Measurements from ENCODE around the gene NTF4.
A peak's percentile ranks its signal among the peaks of the same experiment; 100 is the strongest.
"Not testable (repeated sequence)": the region's sequence is repeated elsewhere in the genome, so short reads cannot be mapped to it uniquely, and the experiment has no call there.

The NTF4 gene

GRCh38 chr19:49074869-49075268, 10.3 kb upstream of the NTF4 start:
- H2AFZ ChIP-seq (ENCODE audit: low read length); H3K27ac ChIP-seq (ENCODE audit: low read depth, low read length, poor library complexity, severe bottlenecking); H3K4me2 ChIP-seq (ENCODE audit: low read length); H3K4me1 ChIP-seq (ENCODE audit: insufficient read depth, low read length, severe bottlenecking); H3K4me3 ChIP-seq (ENCODE audit: low read depth, low read length, poor library complexity, severe bottlenecking); H3K79me2 ChIP-seq (ENCODE audit: insufficient read depth, low read length); H3K9me3 ChIP-seq (ENCODE audit: low read length); H4K20me1 ChIP-seq (ENCODE audit: insufficient read depth, low read length); H3K27me3 ChIP-seq (ENCODE audit: insufficient read depth, low read length); H3F3A ChIP-seq (ENCODE audit: insufficient read depth, low read length); H3K9me2 ChIP-seq (ENCODE audit: low read depth, low read length); H3K36me3 ChIP-seq (ENCODE audit: insufficient read depth, low read length); H3K9ac ChIP-seq (ENCODE audit: low read length): not testable (repeated sequence)
- TF ChIP-seq, protein P1, sequence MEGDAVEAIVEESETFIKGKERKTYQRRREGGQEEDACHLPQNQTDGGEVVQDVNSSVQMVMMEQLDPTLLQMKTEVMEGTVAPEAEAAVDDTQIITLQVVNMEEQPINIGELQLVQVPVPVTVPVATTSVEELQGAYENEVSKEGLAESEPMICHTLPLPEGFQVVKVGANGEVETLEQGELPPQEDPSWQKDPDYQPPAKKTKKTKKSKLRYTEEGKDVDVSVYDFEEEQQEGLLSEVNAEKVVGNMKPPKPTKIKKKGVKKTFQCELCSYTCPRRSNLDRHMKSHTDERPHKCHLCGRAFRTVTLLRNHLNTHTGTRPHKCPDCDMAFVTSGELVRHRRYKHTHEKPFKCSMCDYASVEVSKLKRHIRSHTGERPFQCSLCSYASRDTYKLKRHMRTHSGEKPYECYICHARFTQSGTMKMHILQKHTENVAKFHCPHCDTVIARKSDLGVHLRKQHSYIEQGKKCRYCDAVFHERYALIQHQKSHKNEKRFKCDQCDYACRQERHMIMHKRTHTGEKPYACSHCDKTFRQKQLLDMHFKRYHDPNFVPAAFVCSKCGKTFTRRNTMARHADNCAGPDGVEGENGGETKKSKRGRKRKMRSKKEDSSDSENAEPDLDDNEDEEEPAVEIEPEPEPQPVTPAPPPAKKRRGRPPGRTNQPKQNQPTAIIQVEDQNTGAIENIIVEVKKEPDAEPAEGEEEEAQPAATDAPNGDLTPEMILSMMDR (IDR thresholded peaks at IDR 0.05; ENCODE audit: low read length): peak; percentile 34

DNA sequence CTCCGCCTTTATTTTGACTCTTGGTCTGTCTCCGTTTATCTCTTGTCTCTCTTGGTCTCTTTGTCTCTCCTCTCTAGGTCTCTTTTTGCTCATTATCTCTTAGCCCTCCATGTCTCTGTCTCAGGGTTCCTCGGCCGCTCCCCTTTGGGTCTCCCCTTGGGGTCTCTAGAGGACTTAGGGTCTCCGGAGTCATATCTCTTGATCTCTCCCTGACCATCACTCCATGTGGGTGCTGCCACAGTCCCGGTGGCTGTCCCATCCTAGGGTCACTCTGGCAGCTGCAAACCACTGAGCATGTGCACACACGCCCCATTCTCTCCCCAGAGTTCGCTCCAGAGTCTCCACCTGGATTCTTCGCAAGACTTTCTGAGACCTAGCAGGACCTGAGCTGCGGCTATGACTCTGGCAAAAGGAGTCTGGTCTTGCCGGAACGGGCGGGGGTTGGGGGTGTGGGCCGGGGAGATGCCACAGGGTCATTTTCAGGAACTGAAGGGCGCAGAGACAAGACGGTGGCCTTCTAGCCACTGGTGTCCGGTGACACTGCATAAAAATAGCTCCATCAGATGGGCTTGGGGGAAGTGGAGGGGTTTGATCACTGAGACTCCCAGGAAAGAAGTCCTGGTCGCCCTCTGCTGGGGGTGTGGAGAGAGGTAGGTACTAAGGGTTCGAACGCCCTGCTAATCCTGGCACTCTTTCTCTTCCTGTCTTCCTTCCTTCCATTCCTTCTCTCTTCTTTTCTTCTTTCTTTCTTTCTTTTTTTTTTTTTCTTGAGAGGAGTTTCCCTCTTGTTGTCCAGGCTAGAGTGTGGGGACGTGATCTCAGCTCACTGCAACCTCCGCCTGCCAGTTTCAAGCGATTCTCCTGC, 9.1 kb upstream of the NTF4 start:
- no peak overlapping the region for H2AFZ ChIP-seq (ENCODE audit: low read length)
- H3K27ac ChIP-seq (ENCODE audit: low read depth, low read length, poor library complexity, severe bottlenecking): no peak overlapping the region
- H3K36me3 ChIP-seq (ENCODE audit: insufficient read depth, low read length): no peaks in the 10 kb centered on the region
- peaks cover 6% of the 10 kb centered on the region for H3K27me3 ChIP-seq (ENCODE audit: insufficient read depth, low read length)
- no peak for TF ChIP-seq EZH2 (IDR thresholded peaks at IDR 0.05; ENCODE audit: borderline replicate concordance, low read length)
- TF ChIP-seq, protein P1 (IDR thresholded peaks at IDR 0.05; ENCODE audit: low read length): peak; percentile 32
- H4K20me1 ChIP-seq (ENCODE audit: insufficient read depth, low read length): no peaks in the 10 kb centered on the region
- H3K9me3 ChIP-seq (ENCODE audit: low read length): no peaks in the 10 kb centered on the region
- no peaks in the 10 kb centered on the region for H3F3A ChIP-seq (ENCODE audit: insufficient read depth, low read length)
- H3K4me2 ChIP-seq (ENCODE audit: low read length): no peak overlapping the region
- H3K9ac ChIP-seq (ENCODE audit: low read length): no peak overlapping the region
- no peak overlapping the region for H3K4me3 ChIP-seq (ENCODE audit: low read depth, low read length, poor library complexity, severe bottlenecking)
- no peaks in the 10 kb centered on the region for H3K4me1 ChIP-seq (ENCODE audit: insufficient read depth, low read length, severe bottlenecking)
- H3K9me2 ChIP-seq (ENCODE audit: low read depth, low read length): no peaks in the 10 kb centered on the region
- no peaks in the 10 kb centered on the region for H3K79me2 ChIP-seq (ENCODE audit: insufficient read depth, low read length)

GRCh38 chr19:49071860-49072547, 7.4 kb upstream of the NTF4 start:
- TF ChIP-seq, protein P1 (IDR thresholded peaks at IDR 0.05; ENCODE audit: low read length): no peak
- no peak for TF ChIP-seq EZH2 (IDR thresholded peaks at IDR 0.05; ENCODE audit: borderline replicate concordance, low read length)

More at GRCh38 chr19:49071860-49072547, 7.4 kb upstream of the NTF4 start:
- H3K36me3 ChIP-seq (ENCODE audit: insufficient read depth, low read length): no peaks in the 10 kb centered on the region
- no peak overlapping the region for H3K4me2 ChIP-seq (ENCODE audit: low read length)
- H3F3A ChIP-seq (ENCODE audit: insufficient read depth, low read length): no peaks in the 10 kb centered on the region
- H3K9me2 ChIP-seq (ENCODE audit: low read depth, low read length): no peaks in the 10 kb centered on the region
- no peak overlapping the region for H3K9ac ChIP-seq (ENCODE audit: low read length)
- no peaks in the 10 kb centered on the region for H4K20me1 ChIP-seq (ENCODE audit: insufficient read depth, low read length)
- no peak overlapping the region for H2AFZ ChIP-seq (ENCODE audit: low read length)
- H3K27me3 ChIP-seq (ENCODE audit: insufficient read depth, low read length): peaks cover 10% of the 10 kb centered on the region
- H3K79me2 ChIP-seq (ENCODE audit: insufficient read depth, low read length): no peaks in the 10 kb centered on the region
- no peak overlapping the region for H3K27ac ChIP-seq (ENCODE audit: low read depth, low read length, poor library complexity, severe bottlenecking)
- H3K4me1 ChIP-seq (ENCODE audit: insufficient read depth, low read length, severe bottlenecking): no peaks in the 10 kb centered on the region
- no peak overlapping the region for H3K4me3 ChIP-seq (ENCODE audit: low read depth, low read length, poor library complexity, severe bottlenecking)
- no peaks in the 10 kb centered on the region for H3K9me3 ChIP-seq (ENCODE audit: low read length)
